Osteocyte (in vitro differentiated cells): ENCODE results near the gene GPX8. TPM values are rescaled to one million over a fixed set of nuclear protein-coding genes. Genes with fewer than 3 reads are reported as not detected.

ENCODE experiments used
- DNase-seq: peaks from one replicate; pipeline ENCODE4 v3.0.0; 2021; ENCODE audit warnings: mixed read lengths; ENCODE audit not compliant: unreplicated experiment; ENCODE audit errors: extremely low spot score
- H3K27ac Mint-ChIP-seq: one replicate; pipeline ENCODE4 v1.8.0; 2021; ENCODE audit warnings: mild to moderate bottlenecking, mixed read lengths; ENCODE audit not compliant: unreplicated experiment
- H3K27me3 Mint-ChIP-seq: one replicate; pipeline ENCODE4 v1.8.0; 2021; ENCODE audit warnings: mixed read lengths; ENCODE audit not compliant: unreplicated experiment
- H3K36me3 Mint-ChIP-seq: one replicate; pipeline ENCODE4 v1.8.0; 2021; ENCODE audit warnings: mixed read lengths; ENCODE audit not compliant: unreplicated experiment
- H3K4me1 Mint-ChIP-seq: one replicate; pipeline ENCODE4 v1.8.0; 2021; ENCODE audit warnings: mixed read lengths; ENCODE audit not compliant: unreplicated experiment
- H3K4me3 Mint-ChIP-seq: one replicate; pipeline ENCODE4 v1.8.0; 2021; ENCODE audit warnings: mild to moderate bottlenecking, moderate library complexity, mixed read lengths; ENCODE audit not compliant: unreplicated experiment
- H3K9me3 Mint-ChIP-seq: one replicate; pipeline ENCODE4 v1.8.0; 2021; ENCODE audit warnings: mixed read lengths; ENCODE audit not compliant: unreplicated experiment
- total RNA-seq: library from RNA; stranded (reverse); gene quantifications from 2 replicates; pipeline ENCODE4 v1.2.1, GENCODE V29; 2021
- TF ChIP-seq, protein P1 (sequence below): fragments of 200-600 bp; sonication (generic); IDR thresholded peaks from 2 replicates; pipeline ENCODE4 v1.5.0; 2021; ENCODE audit warnings: antibody characterized with exemption, mild to moderate bottlenecking, moderate library complexity

Gene GPX8
- total RNA-seq, 1 donor from 2014 or later = 139 TPM

DNA sequence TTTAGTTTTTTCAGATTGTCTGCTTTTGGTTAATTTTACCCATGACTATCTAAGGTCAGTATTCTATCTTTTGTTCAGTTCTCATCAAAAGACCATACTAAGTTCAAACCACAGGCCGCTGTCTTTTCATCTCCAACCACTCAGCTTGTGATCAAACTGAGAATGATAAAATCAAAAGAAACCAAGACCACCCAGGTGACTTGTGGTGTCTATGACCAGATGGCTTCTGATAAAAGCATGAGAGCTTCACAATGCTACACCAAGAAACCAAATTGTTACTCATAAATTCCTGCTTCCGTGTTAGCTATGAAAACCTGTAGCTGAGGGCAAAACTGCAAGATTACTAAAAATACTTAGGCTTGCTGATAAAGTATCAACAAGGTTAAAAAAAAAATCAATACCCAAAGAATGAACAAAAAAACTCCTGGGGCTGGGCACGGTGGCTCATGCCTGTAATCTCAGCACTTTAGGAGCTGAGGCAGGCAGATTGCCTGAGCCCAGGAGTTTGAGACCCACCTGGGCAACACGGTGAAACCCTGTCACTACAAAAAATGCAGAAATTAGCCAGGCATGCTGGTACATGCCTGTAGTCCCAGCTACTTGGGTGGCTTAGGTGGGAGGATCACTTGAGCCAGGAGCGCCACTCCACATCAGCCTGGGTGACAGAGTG, 25.8 kb upstream of the GPX8 start:
- Mint-ChIP-seq H3K36me3 (no peaks in the 10 kb centered on the region), H3K27ac (no peak overlapping the region), H3K4me3 (no peak overlapping the region), H3K27me3 (peaks cover 50% of the 10 kb centered on the region), H3K9me3 (peaks cover 9% of the 10 kb centered on the region), H3K4me1 (no peaks in the 10 kb centered on the region)
- no peak for DNase-seq
- TF ChIP-seq, protein P1, sequence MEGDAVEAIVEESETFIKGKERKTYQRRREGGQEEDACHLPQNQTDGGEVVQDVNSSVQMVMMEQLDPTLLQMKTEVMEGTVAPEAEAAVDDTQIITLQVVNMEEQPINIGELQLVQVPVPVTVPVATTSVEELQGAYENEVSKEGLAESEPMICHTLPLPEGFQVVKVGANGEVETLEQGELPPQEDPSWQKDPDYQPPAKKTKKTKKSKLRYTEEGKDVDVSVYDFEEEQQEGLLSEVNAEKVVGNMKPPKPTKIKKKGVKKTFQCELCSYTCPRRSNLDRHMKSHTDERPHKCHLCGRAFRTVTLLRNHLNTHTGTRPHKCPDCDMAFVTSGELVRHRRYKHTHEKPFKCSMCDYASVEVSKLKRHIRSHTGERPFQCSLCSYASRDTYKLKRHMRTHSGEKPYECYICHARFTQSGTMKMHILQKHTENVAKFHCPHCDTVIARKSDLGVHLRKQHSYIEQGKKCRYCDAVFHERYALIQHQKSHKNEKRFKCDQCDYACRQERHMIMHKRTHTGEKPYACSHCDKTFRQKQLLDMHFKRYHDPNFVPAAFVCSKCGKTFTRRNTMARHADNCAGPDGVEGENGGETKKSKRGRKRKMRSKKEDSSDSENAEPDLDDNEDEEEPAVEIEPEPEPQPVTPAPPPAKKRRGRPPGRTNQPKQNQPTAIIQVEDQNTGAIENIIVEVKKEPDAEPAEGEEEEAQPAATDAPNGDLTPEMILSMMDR = no peak

DNA sequence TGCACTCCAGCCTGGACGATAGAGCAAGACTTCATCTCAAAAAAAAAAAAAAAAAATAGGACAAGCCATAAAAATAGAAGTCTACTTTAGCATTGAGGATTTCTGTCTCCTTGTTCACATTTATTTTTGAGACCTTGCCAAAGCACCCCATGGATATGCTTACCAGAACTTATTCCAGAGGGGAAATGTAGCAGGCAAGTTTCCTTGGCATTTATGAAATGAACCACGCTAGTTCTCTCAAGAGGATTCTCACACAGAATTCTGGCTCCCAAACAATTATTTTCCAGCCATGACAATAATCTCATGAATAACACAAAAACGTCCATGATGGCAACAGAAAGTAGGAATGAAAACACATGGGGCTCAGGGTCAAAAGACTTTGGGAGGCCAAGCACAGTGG, 23.4 kb upstream of the GPX8 start:
- Mint-ChIP-seq H3K4me3 (no peak overlapping the region), H3K9me3 (no peaks in the 10 kb centered on the region), H3K27me3 (peaks cover 47% of the 10 kb centered on the region), H3K4me1 (no peaks in the 10 kb centered on the region), H3K36me3 (no peaks in the 10 kb centered on the region), H3K27ac (no peak overlapping the region)
- TF ChIP-seq, protein P1 = no peak
- no peak for DNase-seq

DNA sequence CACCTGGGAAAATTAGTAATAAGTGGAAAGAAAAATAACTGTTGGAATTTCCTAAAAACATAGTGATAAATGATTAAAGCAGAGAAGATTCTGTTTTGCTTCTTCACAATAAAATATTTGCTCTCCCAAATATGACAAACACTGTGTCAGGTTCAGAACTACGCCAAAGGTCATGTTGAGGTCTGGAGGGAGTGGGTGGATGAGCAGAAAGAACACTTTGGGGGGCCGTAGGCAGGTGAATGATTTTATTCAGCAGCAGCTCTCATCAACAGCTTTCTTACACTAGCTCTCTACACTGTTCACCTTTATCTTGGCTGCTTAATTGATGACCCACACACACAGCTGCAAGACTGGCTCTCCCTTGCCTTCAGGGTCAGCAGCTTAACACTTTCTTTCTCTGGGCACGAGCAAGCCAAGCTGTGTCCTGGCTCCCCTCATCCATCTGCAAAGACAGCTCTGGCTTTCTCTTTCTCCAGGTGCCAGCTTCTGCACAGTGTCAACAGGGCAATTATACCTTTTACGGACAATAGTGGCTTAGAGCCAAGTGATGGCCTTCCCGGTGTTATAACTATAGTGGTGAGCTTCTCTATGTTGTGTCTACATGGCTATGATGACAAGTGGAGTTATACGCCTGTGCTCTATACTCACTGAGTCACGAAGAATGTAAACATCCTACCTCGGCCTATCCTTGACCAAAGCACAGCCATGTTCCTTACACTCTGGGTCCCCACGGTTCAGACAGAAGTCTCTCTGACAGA, 18.9 kb upstream of the GPX8 start:
- no peak for DNase-seq
- no peak overlapping the region for H3K4me3 Mint-ChIP-seq
- TF ChIP-seq, protein P1 = no peak
- no peak overlapping the region for H3K27ac Mint-ChIP-seq
- peaks cover 50% of the 10 kb centered on the region for H3K27me3 Mint-ChIP-seq
- H3K4me1 Mint-ChIP-seq = no peaks in the 10 kb centered on the region
- no peaks in the 10 kb centered on the region for H3K36me3 Mint-ChIP-seq
- H3K9me3 Mint-ChIP-seq = no peaks in the 10 kb centered on the region

DNA sequence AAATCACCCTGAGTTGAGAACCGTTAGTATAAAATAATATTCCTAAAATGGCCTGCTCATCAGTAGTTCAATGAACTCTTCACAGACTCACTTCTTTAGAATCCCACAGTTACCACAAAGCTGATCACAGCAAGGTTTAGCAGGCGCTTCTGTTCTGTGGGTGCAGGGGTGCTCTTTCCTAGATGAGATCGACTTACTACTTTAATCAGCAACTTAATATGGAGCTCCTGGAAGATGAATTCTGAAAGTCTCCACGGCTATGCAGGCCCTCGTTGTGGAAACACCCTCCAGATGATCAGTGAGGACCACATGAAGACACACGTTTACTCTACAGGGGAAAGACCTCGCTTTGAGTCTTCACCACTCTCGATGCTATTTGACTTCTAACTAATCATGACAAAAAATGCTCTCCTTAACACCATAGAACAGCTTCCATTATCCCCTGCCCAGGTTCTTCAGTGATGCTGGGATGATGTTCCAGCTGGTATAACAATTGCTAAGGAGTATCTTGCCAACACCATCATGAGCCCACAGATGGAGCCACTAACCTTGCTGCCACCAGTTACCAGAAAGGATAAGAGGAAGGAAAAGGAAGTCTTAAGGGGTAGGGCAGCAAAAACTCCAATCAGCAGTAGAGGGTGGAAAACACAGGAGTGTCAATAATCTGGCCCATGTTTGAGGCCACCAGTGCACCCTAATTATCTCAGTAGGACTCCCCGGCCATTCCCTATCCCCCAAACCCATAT, 17.9 kb upstream of the GPX8 start:
- H3K9me3 Mint-ChIP-seq = no peaks in the 10 kb centered on the region
- H3K4me1 Mint-ChIP-seq = peaks cover 4% of the 10 kb centered on the region
- H3K27ac Mint-ChIP-seq = no peak overlapping the region
- TF ChIP-seq, protein P1 = no peak
- no peak for DNase-seq
- H3K27me3 Mint-ChIP-seq = peaks cover 53% of the 10 kb centered on the region
- H3K4me3 Mint-ChIP-seq = no peak overlapping the region
- H3K36me3 Mint-ChIP-seq = no peaks in the 10 kb centered on the region

DNA sequence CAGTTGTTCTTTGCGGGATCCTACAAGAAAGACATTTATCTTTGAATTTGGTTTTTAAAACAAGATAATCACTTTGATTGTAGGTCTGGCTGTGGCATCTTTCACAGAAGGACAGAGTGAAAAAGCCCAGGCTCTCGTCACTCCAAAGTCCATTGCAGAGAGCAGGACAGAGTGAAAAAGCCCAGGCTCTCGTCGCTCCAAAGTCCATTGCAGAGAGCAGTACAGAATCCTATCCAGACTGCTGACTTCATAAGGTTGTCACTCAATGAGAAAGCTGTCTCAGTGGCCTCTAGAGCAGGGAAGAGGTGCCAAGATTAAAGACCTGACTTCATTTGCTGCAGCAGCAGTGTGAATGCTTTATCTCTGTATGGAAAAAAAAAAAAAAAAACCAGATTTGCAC, 16.3 kb upstream of the GPX8 start:
- no peaks in the 10 kb centered on the region for H3K36me3 Mint-ChIP-seq
- no peak for DNase-seq
- peaks cover 4% of the 10 kb centered on the region for H3K4me1 Mint-ChIP-seq
- H3K9me3 Mint-ChIP-seq = no peaks in the 10 kb centered on the region
- TF ChIP-seq, protein P1 = no peak
- H3K4me3 Mint-ChIP-seq = no peak overlapping the region
- no peak overlapping the region for H3K27ac Mint-ChIP-seq
- peaks cover 46% of the 10 kb centered on the region for H3K27me3 Mint-ChIP-seq
